Natural killer cell (primary cell): ENCODE measurements around the gene FXYD5. TPM values are rescaled to one million over a fixed set of nuclear protein-coding genes. Genes with fewer than 3 reads are reported as not detected.
A peak's percentile ranks its signal among the peaks of the same experiment; 100 is the strongest.

Experiments
- ATAC-seq, 3 donors: fragments of 150-1000 bp in 2 of 3; fragments of 200-7000 bp in 1 of 3; cut with Tn5 transposase; 1 replicate in 1 of 3; 2 replicates in 2 of 3; pipeline ENCODE4 v1.10.0; 2021; ENCODE audit warnings: mild to moderate bottlenecking in 2 of 3, moderate library complexity in 2 of 3
- DNase-seq, 2 donors: peaks; one replicate each; pipeline versions ENCODE4 v3.0.0 to v3.0.0-alpha.2; 2013 to 2021; ENCODE audit warnings: mixed read lengths in 1 of 2
- H3K27ac ChIP-seq: one replicate; pipeline ENCODE4 v1.5.1; 2013; ENCODE audit warnings: mild to moderate bottlenecking, low read length
- H3K27me3 ChIP-seq: one replicate; pipeline ENCODE4 v1.6.1; 2013; ENCODE audit warnings: low read length; ENCODE audit not compliant: control insufficient read depth, insufficient read depth
- H3K36me3 ChIP-seq: one replicate; pipeline ENCODE4 v1.6.1; 2013; ENCODE audit warnings: low read length; ENCODE audit not compliant: control insufficient read depth, insufficient read depth
- H3K4me1 ChIP-seq: one replicate; pipeline ENCODE4 v1.6.1; 2013; ENCODE audit warnings: low read length; ENCODE audit not compliant: control insufficient read depth, insufficient read depth
- H3K4me3 ChIP-seq: one replicate; pipeline ENCODE4 v1.5.1; 2013; ENCODE audit warnings: low read length
- H3K9me3 ChIP-seq: one replicate; pipeline ENCODE4 v1.6.1; 2013; ENCODE audit warnings: low read length; ENCODE audit not compliant: control insufficient read depth, insufficient read depth
- H3K27ac Mint-ChIP-seq, 2 donors: one replicate each; pipeline ENCODE4 v1.8.0; 2022; ENCODE audit warnings: mild to moderate bottlenecking in 2 of 2, mixed read lengths in 2 of 2, moderate library complexity in 1 of 2
- H3K27me3 Mint-ChIP-seq, 2 donors: one replicate each; pipeline ENCODE4 v1.8.0; 2022; ENCODE audit warnings: low read depth in 2 of 2, mixed read lengths in 2 of 2
- H3K36me3 Mint-ChIP-seq: one replicate; pipeline ENCODE4 v1.8.0; 2022; ENCODE audit warnings: mixed read lengths
- H3K4me1 Mint-ChIP-seq, 2 donors: one replicate each; pipeline ENCODE4 v1.8.0; 2022; ENCODE audit warnings: mixed read lengths in 2 of 2
- H3K4me3 Mint-ChIP-seq: one replicate; pipeline ENCODE4 v1.8.0; 2022; ENCODE audit warnings: mild to moderate bottlenecking, moderate library complexity, mixed read lengths
- H3K9me3 Mint-ChIP-seq, 2 donors: one replicate each; pipeline ENCODE4 v1.8.0; 2022; ENCODE audit warnings: mixed read lengths in 2 of 2
- WGBS: methylation state at CpG from one replicate; pipeline ENCODE4 v1.1.7; 2013; ENCODE audit warnings: missing lambda C conversion rate; ENCODE audit not compliant: insufficient coverage; 5-methylcytosine and 5-hydroxymethylcytosine counted together
- intact Hi-C: fragments of 100-400 bp; cut with micrococcal nuclease; formaldehyde crosslinking; loops from one replicate; pipeline ENCODE4 v1.14.2; 2022
- total RNA-seq, 4 donors: library from RNA; stranded (reverse); fragments of 120-200 nt in 1 of 4; gene quantifications; one replicate each; pipeline versions ENCODE4 v1.2.3 to v1.2.4, GENCODE V29; 2013 to 2022
- TF ChIP-seq, protein P1 (sequence below): fragments of 200-600 bp; IDR thresholded peaks from one replicate; pipeline ENCODE4 v1.8.0; 2022; ENCODE audit warnings: antibody characterized with exemption

The FXYD5 gene
- total RNA-seq, 3 donors from 2014 or later (not counting 1 experiment from before 2014, with no cell fraction given) = 226 to 270 (median 231) TPM

DNA sequence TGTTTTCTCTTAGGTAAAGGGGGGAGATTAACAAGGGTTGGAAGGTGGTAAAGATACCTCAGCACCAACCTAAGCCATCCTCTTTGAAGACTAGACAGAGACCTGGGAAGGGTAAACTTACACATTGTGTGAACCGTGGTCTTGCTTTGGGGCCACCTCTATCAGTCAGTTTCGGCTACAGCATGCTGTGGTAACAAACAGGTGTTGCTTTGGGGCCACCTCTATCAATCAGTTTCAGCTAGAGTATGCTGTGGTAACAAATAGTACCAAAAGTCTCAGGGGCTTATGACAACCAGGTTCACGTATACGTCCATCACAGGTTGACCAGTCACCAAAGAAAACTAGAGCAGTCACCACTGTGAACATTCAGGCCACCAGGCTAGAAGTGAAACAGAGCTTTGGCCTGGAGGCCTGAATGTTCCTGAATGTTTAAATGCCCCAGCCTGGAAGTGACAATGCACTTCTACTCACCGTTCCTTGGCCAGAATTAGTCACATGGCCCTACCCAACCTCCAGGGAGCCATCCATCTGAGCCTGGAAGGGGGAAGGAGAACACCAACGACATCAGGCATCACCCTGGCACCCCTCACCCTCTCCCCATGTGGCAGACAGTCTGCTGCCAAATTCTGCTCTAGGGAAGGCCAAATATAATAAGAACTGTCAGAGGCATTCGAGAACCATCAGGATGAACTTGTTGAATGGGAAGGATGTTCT lies 7.6 kb upstream of the FXYD5 start:
- Mint-ChIP-seq H3K4me1 (peaks cover 17 to 25% of the 10 kb centered on the region in 2 donors), H3K27ac (no peak overlapping the region), H3K27me3 (peaks cover 0 to 3% of the 10 kb centered on the region in 2 donors), H3K4me3 (no peak overlapping the region), H3K9me3 (no peaks in the 10 kb centered on the region), H3K36me3 (no peaks in the 10 kb centered on the region)
- 79% methylated on average over 6 of the region's 7 CpGs for WGBS
- Histone ChIP-seq H3K27ac (no peak overlapping the region), H3K4me1 (peaks cover 32% of the 10 kb centered on the region), H3K9me3 (no peaks in the 10 kb centered on the region), H3K36me3 (no peaks in the 10 kb centered on the region), H3K27me3 (peaks cover 8% of the 10 kb centered on the region), H3K4me3 (no peak overlapping the region)
- TF ChIP-seq, protein P1, sequence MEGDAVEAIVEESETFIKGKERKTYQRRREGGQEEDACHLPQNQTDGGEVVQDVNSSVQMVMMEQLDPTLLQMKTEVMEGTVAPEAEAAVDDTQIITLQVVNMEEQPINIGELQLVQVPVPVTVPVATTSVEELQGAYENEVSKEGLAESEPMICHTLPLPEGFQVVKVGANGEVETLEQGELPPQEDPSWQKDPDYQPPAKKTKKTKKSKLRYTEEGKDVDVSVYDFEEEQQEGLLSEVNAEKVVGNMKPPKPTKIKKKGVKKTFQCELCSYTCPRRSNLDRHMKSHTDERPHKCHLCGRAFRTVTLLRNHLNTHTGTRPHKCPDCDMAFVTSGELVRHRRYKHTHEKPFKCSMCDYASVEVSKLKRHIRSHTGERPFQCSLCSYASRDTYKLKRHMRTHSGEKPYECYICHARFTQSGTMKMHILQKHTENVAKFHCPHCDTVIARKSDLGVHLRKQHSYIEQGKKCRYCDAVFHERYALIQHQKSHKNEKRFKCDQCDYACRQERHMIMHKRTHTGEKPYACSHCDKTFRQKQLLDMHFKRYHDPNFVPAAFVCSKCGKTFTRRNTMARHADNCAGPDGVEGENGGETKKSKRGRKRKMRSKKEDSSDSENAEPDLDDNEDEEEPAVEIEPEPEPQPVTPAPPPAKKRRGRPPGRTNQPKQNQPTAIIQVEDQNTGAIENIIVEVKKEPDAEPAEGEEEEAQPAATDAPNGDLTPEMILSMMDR = no peak
- intact Hi-C loops = no loop called here
- no peak for DNase-seq
- ATAC-seq = no peak

DNA sequence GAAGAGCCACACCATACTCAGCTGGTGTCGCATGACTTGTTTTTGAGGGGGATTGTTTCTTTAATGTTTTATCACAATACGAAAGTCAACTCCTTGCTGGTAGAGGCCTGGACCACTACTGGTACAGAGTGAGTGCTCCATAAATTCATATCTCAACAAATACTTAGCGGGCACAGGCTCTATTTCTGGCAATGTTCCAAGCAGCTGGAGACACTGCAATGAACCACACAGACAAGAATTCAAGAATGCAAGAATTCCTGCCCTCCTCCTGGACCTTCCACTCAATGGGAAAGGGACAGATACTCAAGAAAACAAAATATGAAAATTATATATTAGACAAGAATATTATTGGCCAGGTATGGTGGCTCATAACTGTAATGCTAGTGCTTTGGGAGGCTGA lies 5.1 kb upstream of the FXYD5 start:
- no peak overlapping the region for H3K27ac Mint-ChIP-seq
- ATAC-seq (no peak), DNase-seq (no peak)
- peaks cover 22% of the 10 kb centered on the region for H3K4me1 ChIP-seq
- no peaks in the 10 kb centered on the region for H3K9me3 ChIP-seq
- H3K36me3 Mint-ChIP-seq = no peaks in the 10 kb centered on the region
- peaks cover 18 to 28% of the 10 kb centered on the region in 2 donors for H3K4me1 Mint-ChIP-seq
- no peaks in the 10 kb centered on the region for H3K36me3 ChIP-seq
- H3K9me3 Mint-ChIP-seq = no peaks in the 10 kb centered on the region
- intact Hi-C loops = no loop called here
- H3K4me3 Mint-ChIP-seq = no peak overlapping the region
- 90% methylated on average over 2 of the region's 3 CpGs for WGBS
- no peaks in the 10 kb centered on the region for H3K27me3 Mint-ChIP-seq
- H3K27me3 ChIP-seq = no peaks in the 10 kb centered on the region
- no peak overlapping the region for H3K4me3 ChIP-seq
- TF ChIP-seq, protein P1 = no peak
- H3K27ac ChIP-seq = no peak overlapping the region

DNA sequence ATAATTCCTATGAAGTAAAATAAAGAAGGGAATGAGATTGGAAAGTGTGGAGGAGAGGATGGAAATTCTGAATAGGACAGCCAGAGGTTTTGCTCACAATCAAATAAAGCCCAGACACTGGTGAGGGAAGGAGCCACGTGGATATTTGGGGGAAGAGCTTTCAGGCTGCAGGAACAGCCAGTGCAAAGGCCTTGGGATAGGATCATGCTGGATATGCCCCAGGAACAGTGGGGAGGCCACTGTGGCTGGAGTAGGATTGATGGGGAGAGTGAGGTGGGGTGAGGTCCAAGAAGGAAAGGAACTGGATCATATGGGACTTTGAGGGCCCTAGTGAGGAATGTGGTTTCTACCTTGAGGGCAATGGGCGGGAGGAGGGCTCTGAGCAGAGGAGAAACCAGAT lies 4.1 kb upstream of the FXYD5 start:
- Mint-ChIP-seq H3K4me1 (peaks cover 20 to 30% of the 10 kb centered on the region in 2 donors), H3K36me3 (no peaks in the 10 kb centered on the region), H3K4me3 (peak overlapping the region; percentile 60), H3K9me3 (no peaks in the 10 kb centered on the region), H3K27ac (no peak overlapping the region), H3K27me3 (no peaks in the 10 kb centered on the region)
- H3K27me3 ChIP-seq = no peaks in the 10 kb centered on the region
- WGBS = 80% methylated on average over 2 of the region's 2 CpGs
- no peak for ATAC-seq
- intact Hi-C loops = no loop called here
- H3K27ac ChIP-seq = no peak overlapping the region
- no peaks in the 10 kb centered on the region for H3K9me3 ChIP-seq
- peaks cover 17% of the 10 kb centered on the region for H3K4me1 ChIP-seq
- no peak overlapping the region for H3K4me3 ChIP-seq
- no peaks in the 10 kb centered on the region for H3K36me3 ChIP-seq
- TF ChIP-seq, protein P1 = no peak
- no peak for DNase-seq
